DMS 273 (cell line): Measurements from ENCODE around the gene PDAP1.
"Not testable (repeated sequence)": the region's sequence is repeated elsewhere in the genome, so short reads cannot be mapped to it uniquely, and the experiment has no call there.

Source experiments
- DNase-seq: peaks from one replicate; lab custom pipeline; 2025; ENCODE audit not compliant: unreplicated experiment; lab: John Stamatoyannopoulos, UW

The PDAP1 gene

DNA sequence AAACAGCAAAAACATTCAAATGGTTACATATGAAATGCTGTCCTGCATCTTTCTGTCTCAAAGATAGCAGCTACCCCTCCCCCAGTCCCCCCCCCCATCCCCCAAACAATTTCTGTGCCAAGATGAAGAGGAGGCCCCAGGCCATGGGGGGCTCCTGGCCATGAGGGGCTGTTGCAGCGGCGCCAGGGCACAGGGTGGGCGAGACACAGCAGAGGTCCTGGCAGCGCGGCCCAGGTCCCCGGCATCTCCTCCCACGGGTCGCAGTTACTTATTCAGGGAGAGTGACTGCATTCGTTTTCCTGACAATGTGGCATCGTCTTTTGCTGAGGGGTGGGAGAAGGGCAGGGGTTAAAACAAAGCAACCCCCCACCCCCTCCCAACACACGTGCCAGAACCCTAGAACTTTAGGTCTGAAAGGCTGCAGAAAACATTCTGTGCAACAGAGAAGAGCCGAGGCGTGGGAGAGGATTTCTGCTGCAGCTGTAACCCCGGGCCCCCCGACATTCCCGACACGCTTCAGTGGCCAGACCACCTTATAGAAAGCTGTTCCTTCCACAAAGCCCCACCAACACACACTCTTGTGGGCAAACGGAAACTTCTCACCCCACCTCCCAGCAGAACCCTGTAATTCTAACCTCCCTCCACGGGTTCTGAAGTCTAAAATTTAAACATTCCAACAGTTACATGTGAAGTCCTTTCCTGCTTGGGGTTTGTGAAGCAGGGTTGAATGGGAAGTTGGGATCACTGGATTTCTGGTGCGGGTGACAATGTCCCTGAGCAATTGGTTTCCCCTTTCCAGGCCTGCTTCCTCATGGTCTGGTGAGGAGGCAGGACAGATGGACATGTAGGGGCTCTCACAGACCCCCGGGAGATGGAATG lies 11.7 kb downstream of the PDAP1 start:
- DNase-seq = no peak

GRCh38 chr7:99395616-99396327 lies 12.6 kb downstream of the PDAP1 start:
- peak; percentile 30 for DNase-seq

DNA sequence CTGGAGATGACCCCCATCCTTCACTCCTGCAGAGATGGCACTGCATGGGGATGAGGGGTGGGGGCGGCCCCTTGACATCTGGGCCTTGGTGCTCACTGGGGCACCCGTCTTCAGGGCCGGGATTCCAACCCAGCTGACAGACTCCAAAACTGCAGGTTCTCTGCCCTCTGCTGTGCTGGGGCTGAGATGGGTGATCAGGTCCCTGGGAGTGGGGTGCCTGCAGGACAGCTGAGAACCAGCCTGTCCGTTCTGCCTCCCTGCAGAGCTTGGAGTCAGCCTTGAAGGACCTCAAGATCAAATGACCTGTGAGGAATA lies 14.3 kb downstream of the PDAP1 start:
- no peak for DNase-seq

GRCh38 chr7:99393355-99394187 lies 14.8 kb downstream of the PDAP1 start:
- DNase-seq = peak; percentile 74

- peak; percentile 93 for DNase-seq
Observed at GRCh38 chr7:99392659-99393354, 15.6 kb downstream of the PDAP1 start.

DNA sequence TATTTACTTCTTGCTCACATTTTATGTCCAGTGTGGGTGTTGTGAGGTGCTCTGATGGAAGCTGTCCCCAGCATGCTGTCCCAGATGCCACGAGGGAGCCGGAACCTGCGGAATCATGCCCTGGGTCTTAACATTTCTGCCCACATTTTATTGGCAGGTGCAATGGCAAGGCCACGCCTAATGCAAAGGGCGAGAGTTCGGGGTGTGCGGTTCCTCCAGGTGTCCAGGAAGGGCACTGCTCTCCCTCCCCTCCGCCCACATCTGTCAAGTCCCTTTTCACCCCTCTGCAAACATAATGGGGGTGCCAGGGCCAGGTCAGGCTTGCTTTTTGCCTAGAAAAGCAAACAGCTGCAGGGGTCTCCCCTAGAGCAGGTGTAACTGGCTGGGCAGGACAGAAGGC lies 16.4 kb downstream of the PDAP1 start:
- DNase-seq = no peak

- DNase-seq = peak; percentile 26
Observed at GRCh38 chr7:99390941-99391602, 17.3 kb downstream of the PDAP1 start.

- DNase-seq = no peak
Observed at GRCh38 chr7:99389772-99390171, 18.6 kb downstream of the PDAP1 start.

- no peak for DNase-seq
Observed at GRCh38 chr7:99387912-99388311, 20.5 kb downstream of the PDAP1 start.

DNA sequence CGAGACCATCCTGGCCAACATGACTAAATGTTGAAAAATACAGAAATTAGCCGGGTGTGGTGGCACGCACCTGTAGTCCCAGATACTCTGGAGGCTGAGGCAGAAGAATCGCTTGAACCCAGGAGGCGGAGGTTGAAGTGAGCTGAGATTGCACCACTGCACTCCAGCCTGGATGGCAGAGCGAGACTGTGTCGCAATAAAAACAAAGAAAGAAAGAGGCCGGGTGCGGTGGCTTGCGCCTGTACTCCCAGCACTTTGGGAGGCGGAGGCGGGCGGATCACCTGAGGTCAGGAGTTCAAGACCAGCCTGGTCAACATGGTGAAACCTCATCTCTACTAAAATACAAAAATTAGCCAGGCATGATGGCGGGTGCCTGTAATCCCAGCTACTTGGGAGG lies 21.2 kb downstream of the PDAP1 start:
- not testable (repeated sequence) for DNase-seq

GRCh38 chr7:99386584-99387238 lies 21.7 kb downstream of the PDAP1 start:
- peak; percentile 71 for DNase-seq

- DNase-seq = no peak
Observed at GRCh38 chr7:99385564-99385963, 22.8 kb downstream of the PDAP1 start.

DNA sequence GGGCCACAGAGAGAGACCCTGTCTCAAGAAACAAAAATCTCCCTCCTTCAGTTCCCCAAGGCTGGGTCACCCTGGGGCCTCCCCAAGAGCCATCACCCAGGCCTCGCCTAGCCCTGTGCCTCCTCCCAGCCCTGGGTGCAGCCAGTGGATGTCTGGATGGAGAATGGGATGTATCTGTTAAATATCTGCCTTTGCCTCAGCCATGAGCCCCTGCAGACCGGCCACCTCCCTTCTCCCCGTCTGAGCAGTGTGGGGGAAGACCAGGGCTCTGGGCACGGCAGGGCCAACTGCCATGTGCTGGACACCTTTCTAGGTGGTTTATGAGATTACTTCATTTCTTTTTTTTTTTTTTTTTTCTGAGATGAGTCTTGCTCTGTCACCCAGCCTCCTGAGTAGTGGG lies 23.9 kb downstream of the PDAP1 start:
- DNase-seq = no peak

DNA sequence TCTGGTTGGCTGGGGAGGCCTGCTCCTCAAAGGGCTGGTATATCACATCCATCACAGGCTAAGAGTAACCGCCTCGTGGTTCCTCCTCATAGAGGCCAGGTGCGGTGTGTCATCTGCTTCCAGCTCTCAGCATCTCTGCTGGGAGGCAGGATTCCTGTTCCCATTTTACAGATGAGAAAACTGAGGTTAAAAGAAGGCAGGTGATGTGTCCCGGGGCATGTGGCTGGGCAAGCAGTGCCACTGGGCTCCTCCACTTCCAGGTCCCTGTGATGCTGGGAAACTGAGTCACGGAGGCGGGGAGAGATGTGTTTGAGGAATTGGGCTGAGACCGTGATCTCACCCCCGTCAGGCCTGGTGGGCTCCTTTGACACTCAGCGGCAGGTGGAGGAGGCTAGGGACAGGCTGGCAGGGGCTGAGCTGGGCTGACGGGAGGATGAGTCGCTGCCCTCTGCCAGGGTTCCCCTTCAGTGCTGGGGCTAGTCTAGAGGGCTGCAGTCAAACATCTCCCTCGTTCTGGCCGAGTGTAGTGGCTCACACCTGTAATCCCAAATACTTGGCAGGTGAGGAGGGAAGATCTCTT lies 24.5 kb downstream of the PDAP1 start:
- no peak for DNase-seq

GRCh38 chr7:99383203-99383602 lies 25.2 kb downstream of the PDAP1 start:
- no peak for DNase-seq

GRCh38 chr7:99381664-99382075 lies 26.7 kb downstream of the PDAP1 start:
- peak; percentile 25 for DNase-seq

DNA sequence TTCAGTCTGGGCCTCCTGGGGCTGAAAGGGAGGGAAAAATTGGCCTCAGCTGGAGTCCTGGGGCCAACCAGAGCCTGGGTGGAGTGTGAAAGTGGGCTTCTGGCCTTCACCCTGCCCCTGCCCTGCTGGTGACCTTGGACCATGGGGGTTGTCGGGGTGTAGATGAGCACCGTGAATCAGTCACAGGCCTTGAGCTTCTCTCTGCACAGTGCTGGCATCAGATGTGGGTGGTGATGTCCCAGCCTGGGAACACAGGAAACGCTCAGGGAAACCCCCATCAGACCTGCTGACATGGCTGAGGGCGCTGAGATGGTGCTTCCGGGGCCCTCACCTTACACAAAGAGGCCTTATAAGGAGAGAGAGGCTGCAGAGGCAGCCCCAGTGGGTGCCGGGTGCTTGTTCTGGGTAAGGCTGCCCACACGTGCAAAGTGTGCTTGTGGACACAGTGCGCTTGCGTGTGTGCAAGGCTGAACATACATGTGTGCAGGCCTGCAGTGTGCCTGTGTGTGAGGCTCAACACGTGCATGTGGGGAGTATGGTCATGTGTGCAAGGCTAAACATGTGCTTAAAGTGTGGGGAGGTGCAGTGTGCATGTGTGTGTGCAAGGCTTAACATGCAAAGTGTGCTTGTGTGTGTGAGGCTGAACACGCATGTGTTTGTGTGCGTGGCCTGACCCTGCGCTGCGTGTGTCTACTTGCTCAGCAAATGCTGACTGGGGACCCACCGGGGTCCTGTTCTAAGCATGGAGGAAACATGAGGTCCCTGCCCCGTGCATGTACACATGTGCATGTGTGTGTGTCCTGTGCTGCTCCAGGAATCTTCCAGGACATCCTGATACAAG lies 27.4 kb downstream of the PDAP1 start:
- no peak for DNase-seq

DNA sequence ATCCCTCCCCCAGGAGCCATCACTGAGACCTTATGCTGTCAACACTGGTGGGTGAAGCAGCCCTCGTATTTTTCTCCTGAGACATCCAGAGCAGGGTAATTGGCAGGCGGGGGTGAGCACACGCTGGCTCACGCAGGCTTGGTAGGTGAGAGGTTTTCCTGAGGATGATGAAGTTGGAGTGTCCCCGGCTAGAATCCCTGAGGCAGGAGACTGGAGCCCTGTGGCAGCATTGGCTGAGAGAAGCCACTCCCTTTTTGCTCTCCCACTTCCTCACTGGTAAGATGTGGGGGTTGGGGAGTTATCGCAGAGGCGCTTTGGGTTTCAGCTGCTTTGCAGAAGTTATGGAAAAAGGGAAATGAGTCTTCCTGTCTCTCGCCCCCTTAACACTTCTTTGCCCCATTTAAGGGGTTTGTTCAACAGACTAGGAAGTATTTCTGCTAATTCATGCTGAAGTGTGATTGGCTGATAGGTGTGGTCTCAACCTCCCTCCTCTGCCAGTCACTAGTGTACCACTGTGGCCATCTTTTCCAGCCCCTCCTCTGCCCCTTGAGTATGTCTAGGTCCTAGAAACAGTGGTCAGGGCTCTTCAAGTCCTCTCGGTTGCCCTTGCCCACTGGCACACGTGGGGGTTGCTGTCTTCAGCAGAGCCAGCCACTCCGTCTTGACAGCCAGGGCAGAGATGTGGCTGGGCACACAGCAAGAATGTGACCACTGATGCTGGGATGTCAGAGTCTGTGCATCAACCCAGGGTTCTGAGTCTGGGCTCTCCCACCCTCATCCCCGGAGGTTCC lies 28.2 kb downstream of the PDAP1 start:
- DNase-seq = no peak
